Endothelial cell of umbilical vein (primary cell): ENCODE data around the gene FXYD7. TPM values are rescaled to one million over a fixed set of nuclear protein-coding genes. Genes with fewer than 3 reads are reported as not detected.

Experiments used
- BruUV-seq: library from RNA; stranded (reverse); fragments of 400-500 nt; replicated peaks from 2 replicates; lab custom pipeline; 2021; lab: Mats Ljungman, UMichigan
- CTCF ChIA-PET: fragments of 300-600, 350-600 bp; sonication (Branson Sonifier 250); formaldehyde crosslinking; loops from one replicate; lab custom pipeline; 2021; ENCODE audit warnings: antibody characterized with exemption, inconsistent platforms; lab: Charles Lee
- POLR2A ChIA-PET: fragments of 300-600, 350-600 bp; sonication (Branson Sonifier 250); formaldehyde crosslinking; loops from one replicate; lab custom pipeline; 2021; ENCODE audit warnings: antibody characterized with exemption, inconsistent platforms; lab: Charles Lee
- DNase-seq: peaks from one replicate; pipeline ENCODE4 v3.0.0-alpha.2; 2011; ENCODE audit warnings: low read depth, low spot score
- FAIRE-seq: peaks from 2 replicates; lab custom pipeline; 2011; peaks lifted over from hg19 to GRCh38; lab: Jason Lieb, UNC
- H2AFZ ChIP-seq: 2 replicates; pipeline ENCODE4 v1.6.0; 2012; ENCODE audit warnings: low read depth, low read length, control low read depth, inconsistent platforms
- H3K27ac ChIP-seq: 2 replicates; pipeline ENCODE4 v1.5.1; 2011; ENCODE audit warnings: low read depth, mild to moderate bottlenecking, control low read depth, low read length, moderate library complexity; ENCODE audit not compliant: insufficient read depth
- H3K27me3 ChIP-seq, 2 experiments: 2 replicates each; pipeline versions ENCODE4 v1.6.0 to v1.6.1; 2011; ENCODE audit warnings: low read length in 2 of 2, mixed read lengths in 1 of 2; ENCODE audit not compliant: control insufficient read depth in 2 of 2, insufficient read depth in 2 of 2
- H3K36me3 ChIP-seq, 2 experiments: 2 replicates in 1 of 2; 3 replicates in 1 of 2; pipeline ENCODE4 v1.5.1; 2011; ENCODE audit warnings: low read length in 2 of 2, mild to moderate bottlenecking in 1 of 2, moderate library complexity in 1 of 2; ENCODE audit not compliant: control insufficient read depth in 2 of 2, insufficient read depth in 2 of 2; ENCODE audit errors: extremely low read depth in 1 of 2
- H3K4me1 ChIP-seq: 3 replicates; pipeline ENCODE4 v1.5.1; 2011; ENCODE audit warnings: mild to moderate bottlenecking, low read length; ENCODE audit not compliant: control insufficient read depth, insufficient read depth; ENCODE audit errors: extremely low read depth
- H3K4me2 ChIP-seq: 2 replicates; pipeline ENCODE4 v1.6.1; 2011; ENCODE audit warnings: low read length, control low read depth, mixed read lengths; ENCODE audit not compliant: insufficient read depth
- H3K4me3 ChIP-seq, 3 experiments: fragments of 200-600 bp in 1 of 3; sonication (generic), shearing (Covaris generic) in 1 of 3; replicated peaks in 1 of 3; 2 replicates each; pipeline ENCODE4 v1.5.1; 2011 to 2016; ENCODE audit warnings: control low read depth in 3 of 3, low read length in 3 of 3, mild to moderate bottlenecking in 2 of 3, inconsistent platforms in 1 of 3, low read depth in 1 of 3, moderate library complexity in 1 of 3; ENCODE audit not compliant: insufficient read depth in 1 of 3
- H3K79me2 ChIP-seq: 2 replicates; pipeline ENCODE4 v1.6.0; 2012; ENCODE audit warnings: low read length, inconsistent platforms; ENCODE audit not compliant: control insufficient read depth, insufficient read depth
- H3K9ac ChIP-seq: replicated peaks from 2 replicates; pipeline ENCODE3; 2011; ENCODE audit warnings: low read length, control low read depth; ENCODE audit not compliant: insufficient read depth; ENCODE audit errors: extremely low read depth
- H3K9me1 ChIP-seq: replicated peaks from 3 replicates; pipeline ENCODE4 v1.6.0; 2011; ENCODE audit warnings: mild to moderate bottlenecking, low read length; ENCODE audit not compliant: control insufficient read depth, insufficient read depth; ENCODE audit errors: extremely low read depth
- H3K9me3 ChIP-seq: replicated peaks from 2 replicates; pipeline ENCODE4 v1.5.1; 2012; ENCODE audit warnings: low read length, inconsistent platforms; ENCODE audit not compliant: control insufficient read depth, insufficient read depth
- H4K20me1 ChIP-seq: replicated peaks from 2 replicates; pipeline ENCODE3; 2011; ENCODE audit warnings: mild to moderate bottlenecking, low read length; ENCODE audit not compliant: control insufficient read depth, insufficient read depth; ENCODE audit errors: extremely low read depth
- CTCF ChIP-seq, 2 donors: IDR thresholded peaks; 1 replicate in 1 of 2; 2 replicates in 1 of 2; pipeline ENCODE4 v1.5.1; 2011; ENCODE audit warnings: low read length in 2 of 2, mild to moderate bottlenecking in 2 of 2, moderate library complexity in 2 of 2, control low read depth in 1 of 2, inconsistent platforms in 1 of 2, low read depth in 1 of 2; ENCODE audit not compliant: insufficient read depth in 1 of 2; ENCODE audit errors: extremely low read depth in 1 of 2
- EZH2 ChIP-seq: IDR thresholded peaks from 2 replicates; pipeline ENCODE4 v1.6.1; 2012; ENCODE audit warnings: borderline replicate concordance, low read depth, mild to moderate bottlenecking, moderate library complexity, low read length, inconsistent platforms; ENCODE audit not compliant: severe bottlenecking
- FOS ChIP-seq: IDR thresholded peaks from 2 replicates; pipeline ENCODE4 v1.6.1; 2011; ENCODE audit warnings: mild to moderate bottlenecking, low read length, moderate library complexity, borderline replicate concordance; ENCODE audit not compliant: insufficient read depth
- GATA2 ChIP-seq: IDR thresholded peaks from 2 replicates; pipeline ENCODE4 v1.7.0; 2011; ENCODE audit warnings: low read depth, mild to moderate bottlenecking, moderate library complexity, mixed read lengths, low read length; ENCODE audit not compliant: insufficient read length, insufficient read depth
- JUN ChIP-seq: IDR thresholded peaks from 2 replicates; pipeline ENCODE4 v1.6.1; 2011; ENCODE audit warnings: borderline replicate concordance, low read depth; ENCODE audit not compliant: insufficient read length, insufficient read depth
- MAX ChIP-seq: IDR thresholded peaks from 2 replicates; pipeline ENCODE4 v1.6.1; 2011; ENCODE audit not compliant: insufficient read depth, insufficient read length
- MYC ChIP-seq: IDR thresholded peaks from one replicate; pipeline ENCODE4 v1.6.1; 2011; ENCODE audit warnings: mild to moderate bottlenecking, low read depth, low read length
- POLR2A ChIP-seq: IDR thresholded peaks from 2 replicates; pipeline ENCODE4 v1.6.1; 2012; ENCODE audit warnings: low read depth, mild to moderate bottlenecking, control low read depth, low read length
- POLR2AphosphoS5 ChIP-seq: IDR thresholded peaks from 2 replicates; pipeline ENCODE4 v1.6.1; 2012; ENCODE audit warnings: low read depth, mild to moderate bottlenecking, control low read depth, low read length, moderate library complexity; ENCODE audit not compliant: insufficient read depth
- dilution Hi-C: fragments of 300-500 bp; cut with MboI; formaldehyde crosslinking; loops from one replicate; pipeline ENCODE4 v1.15.0; 2019; ENCODE audit warnings: low sequenced_read_pairs; ENCODE audit not compliant: extremely low pct_ligation_motif_present
- intact Hi-C: fragments of 100-400 bp; cut with micrococcal nuclease; formaldehyde crosslinking; loops from one replicate; pipeline ENCODE4 v1.10.0; 2022
- polyA plus RNA-seq, 4 experiments: library from polyadenylated mRNA; depleted of rRNA in 3 of 4; stranded (reverse) in 3 of 4; unstranded in 1 of 4; fragments of >200 nt; gene quantifications; 2 replicates each; pipeline versions ENCODE4 v1.2.1 to v1.2.3, GENCODE V29; 2011 to 2012; ENCODE audit warnings: missing spikeins in 1 of 4
- total RNA-seq: library from RNA; stranded (reverse); gene quantifications from 2 replicates; pipeline ENCODE4 v1.2.3, GENCODE V29; 2021

Gene FXYD7
- total and polyA plus RNA-seq, 2 donors (not counting 3 experiments of a cell fraction or from before 2014, with no cell fraction given), result not detected

DNA sequence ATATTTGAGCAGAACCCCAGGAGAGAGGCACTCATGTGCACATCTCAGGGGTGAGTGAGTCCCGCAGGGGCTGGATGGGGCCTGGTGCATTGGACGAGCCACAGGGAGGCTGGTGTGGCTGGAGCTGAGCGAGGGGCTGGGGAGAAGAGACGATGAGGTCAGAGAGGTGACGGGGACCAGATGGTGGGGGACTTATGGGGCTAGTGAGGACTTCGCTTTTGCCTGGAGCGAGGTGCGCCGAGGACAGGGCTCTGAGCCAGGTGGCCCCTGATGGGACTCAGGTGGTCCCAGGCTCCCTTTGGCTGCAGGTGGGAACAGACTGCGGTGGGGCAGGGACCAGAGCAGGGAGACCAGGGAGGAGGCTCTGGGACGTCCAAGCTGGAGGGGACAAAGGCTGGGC is 34.3 kb upstream of the FXYD7 start:
- intact Hi-C loops, result no loop called here
- dilution Hi-C loops, result no loop called here
- TF ChIP-seq EZH2 (no peak), JUN (no peak), MYC (no peak), FOS (no peak), CTCF (IDR thresholded peaks at IDR 0.05; ENCODE audit: extremely low read depth in 1 of 2, insufficient read depth in 1 of 2, low read depth in 1 of 2, low read length in 2 of 2) (no peak), POLR2A (no peak), POLR2AphosphoS5 (no peak), MAX (no peak), GATA2 (no peak)
- Histone ChIP-seq H3K9me3 (no peaks in the 10 kb centered on the region), H4K20me1 (no peaks in the 10 kb centered on the region), H3K9ac (no peak overlapping the region), H3K27me3 (no peaks in the 10 kb centered on the region), H3K9me1 (no peaks in the 10 kb centered on the region), H3K4me3 (no peak overlapping the region), H3K4me2 (no peak overlapping the region), H3K36me3 (no peaks in the 10 kb centered on the region), H3K4me1 (no peaks in the 10 kb centered on the region), H3K27ac (no peak overlapping the region), H3K79me2 (no peaks in the 10 kb centered on the region), H2AFZ (no peak overlapping the region)
- FAIRE-seq, result no peak
- ChIA-PET POLR2A (no interaction called here), CTCF (no interaction called here)
- no peak for DNase-seq
- BruUV-seq, result no TSS peak
